Right renal pelvis (tissue), 4 donors: Measurements from ENCODE around the gene CARD11. TPM values are rescaled to one million over a fixed set of nuclear protein-coding genes. Genes with fewer than 3 reads are reported as not detected.

Experiments
- DNase-seq, 4 donors: peaks; one replicate each; pipeline ENCODE4 v3.0.0-alpha.2; 2013; ENCODE audit warnings: low read depth in 4 of 4, low spot score in 3 of 4, missing footprints in 1 of 4
- polyA plus RNA-seq, 4 donors: library from polyadenylated mRNA; unstranded; fragments of 120-200 nt; gene quantifications; one replicate each; pipeline ENCODE4 v1.2.1, GENCODE V29; 2013; ENCODE audit not compliant: insufficient read length in 4 of 4

The CARD11 gene
- polyA plus RNA-seq, 4 donors: 1.00 to 2.4 (median 1.5) TPM

- no peak for DNase-seq
Observed at GRCh38 chr7:2859952-2860351, 183.7 kb downstream of the CARD11 start.

- DNase-seq: no peak
Observed at GRCh38 chr7:2858621-2859020, 185.0 kb downstream of the CARD11 start.

- no peak for DNase-seq
Observed at GRCh38 chr7:2856388-2857169, 187.1 kb downstream of the CARD11 start.

Other genes with a start within 250 kb of the CARD11 start
- 10 to 100 TPM; 40.3 to 44.2 (median 42.4) TPM for gene GNA12, start 199.6 kb downstream of the CARD11 start, polyA plus RNA-seq